Thoracic aorta (tissue), 2 donors: Measurements from ENCODE around the gene CFAP54. TPM values are rescaled to one million over a fixed set of nuclear protein-coding genes. Genes with fewer than 3 reads are reported as not detected.

ENCODE experiments used
- ATAC-seq: fragments of 150-250 bp; one replicate; pipeline ENCODE4 v1.8.0; 2017; ENCODE audit warnings: low read depth; ENCODE audit not compliant: insufficient number of reproducible peaks, low FRiP score
- DNase-seq: peaks from one replicate; pipeline ENCODE4 v3.0.0-alpha.2; 2020; ENCODE audit warnings: low spot score
- H3K27ac ChIP-seq, 2 donors: fragments of 200-600 bp; sonication (generic); 1 replicate in 1 of 2; 2 replicates in 1 of 2; pipeline ENCODE4 v1.5.1; 2016; ENCODE audit warnings: mild to moderate bottlenecking in 2 of 2, moderate library complexity in 2 of 2
- H3K27me3 ChIP-seq: fragments of 200-600 bp; sonication (generic); replicated peaks from 2 replicates; pipeline ENCODE4 v1.6.0; 2016; ENCODE audit warnings: mild to moderate bottlenecking; ENCODE audit not compliant: insufficient read depth
- H3K36me3 ChIP-seq: fragments of 200-600 bp; sonication (generic); one replicate; pipeline ENCODE4 v1.5.1; 2016
- H3K4me1 ChIP-seq, 2 donors: fragments of 200-600 bp; sonication (generic); 1 replicate in 1 of 2; 2 replicates in 1 of 2; pipeline versions ENCODE4 v1.5.1 to v1.6.0; 2016; ENCODE audit warnings: low read depth in 2 of 2, mild to moderate bottlenecking in 1 of 2; ENCODE audit not compliant: control insufficient read depth in 1 of 2
- H3K4me3 ChIP-seq: fragments of 200-600 bp; sonication (generic); 2 replicates; pipeline ENCODE4 v1.5.1; 2016; ENCODE audit warnings: mild to moderate bottlenecking
- H3K9me3 ChIP-seq: fragments of 200-600 bp; sonication (generic); 2 replicates; pipeline ENCODE4 v1.5.1; 2016
- total RNA-seq, 2 donors: library from RNA; depleted of rRNA; stranded (reverse); fragments of >200 nt; gene quantifications; one replicate each; pipeline versions ENCODE4 v1.1.0 to v1.2.3, GENCODE V29; 2016
- TF ChIP-seq, protein P1 (sequence below): fragments of 200-600 bp; sonication (generic); IDR thresholded peaks from one replicate; pipeline ENCODE4 v1.5.1; 2019; ENCODE audit warnings: antibody characterized with exemption

CFAP54 gene
- total RNA-seq, 2 donors from 2014 or later = 1.1 to 4.2 TPM

DNA sequence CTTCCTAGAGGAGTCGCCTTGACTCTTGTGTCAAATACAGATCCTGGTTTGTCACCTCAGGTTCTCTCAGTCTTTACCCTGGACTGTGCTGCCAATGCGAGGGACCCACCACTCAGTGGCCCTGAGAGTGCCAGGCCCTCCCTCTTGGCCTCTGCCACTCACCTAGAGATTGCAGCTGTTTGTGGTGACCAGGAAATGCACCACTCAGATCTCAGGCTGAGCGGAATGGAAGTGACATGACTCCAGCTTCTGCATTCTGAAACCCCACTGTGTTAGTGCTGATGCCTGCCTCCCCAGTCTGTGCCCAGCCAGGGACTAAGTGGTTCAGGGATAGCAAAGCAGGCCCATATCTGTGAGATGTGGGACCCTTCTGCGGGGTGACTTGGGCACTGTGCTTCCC is 389.9 kb downstream of the CFAP54 start:
- no peaks in the 10 kb centered on the region for H3K36me3 ChIP-seq
- no peaks in the 10 kb centered on the region for H3K4me1 ChIP-seq
- no peak overlapping the region for H3K4me3 ChIP-seq
- H3K27me3 ChIP-seq = no peaks in the 10 kb centered on the region
- TF ChIP-seq, protein P1, sequence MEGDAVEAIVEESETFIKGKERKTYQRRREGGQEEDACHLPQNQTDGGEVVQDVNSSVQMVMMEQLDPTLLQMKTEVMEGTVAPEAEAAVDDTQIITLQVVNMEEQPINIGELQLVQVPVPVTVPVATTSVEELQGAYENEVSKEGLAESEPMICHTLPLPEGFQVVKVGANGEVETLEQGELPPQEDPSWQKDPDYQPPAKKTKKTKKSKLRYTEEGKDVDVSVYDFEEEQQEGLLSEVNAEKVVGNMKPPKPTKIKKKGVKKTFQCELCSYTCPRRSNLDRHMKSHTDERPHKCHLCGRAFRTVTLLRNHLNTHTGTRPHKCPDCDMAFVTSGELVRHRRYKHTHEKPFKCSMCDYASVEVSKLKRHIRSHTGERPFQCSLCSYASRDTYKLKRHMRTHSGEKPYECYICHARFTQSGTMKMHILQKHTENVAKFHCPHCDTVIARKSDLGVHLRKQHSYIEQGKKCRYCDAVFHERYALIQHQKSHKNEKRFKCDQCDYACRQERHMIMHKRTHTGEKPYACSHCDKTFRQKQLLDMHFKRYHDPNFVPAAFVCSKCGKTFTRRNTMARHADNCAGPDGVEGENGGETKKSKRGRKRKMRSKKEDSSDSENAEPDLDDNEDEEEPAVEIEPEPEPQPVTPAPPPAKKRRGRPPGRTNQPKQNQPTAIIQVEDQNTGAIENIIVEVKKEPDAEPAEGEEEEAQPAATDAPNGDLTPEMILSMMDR = no peak
- ATAC-seq (no peak), DNase-seq (no peak)
- no peaks in the 10 kb centered on the region for H3K9me3 ChIP-seq
- H3K27ac ChIP-seq = no peak overlapping the region

DNA sequence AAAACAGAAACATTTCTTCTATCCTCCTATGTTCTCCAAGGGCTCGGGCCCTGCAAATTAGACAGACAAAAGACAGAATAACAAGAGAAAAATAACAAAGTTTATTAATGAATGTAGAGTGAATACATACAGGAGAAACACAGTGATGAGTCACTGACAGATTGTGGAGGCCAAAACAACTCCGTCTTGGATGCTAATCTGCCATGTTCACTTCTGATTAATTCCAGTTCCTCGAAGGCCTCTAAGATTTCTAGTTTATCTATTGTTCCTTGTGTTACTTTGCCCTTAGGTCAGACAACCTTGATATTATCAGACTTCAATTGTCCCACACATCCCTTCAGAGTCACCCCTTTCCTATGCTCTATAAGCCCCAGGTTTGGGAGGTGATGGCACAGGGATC is 390.8 kb downstream of the CFAP54 start:
- ATAC-seq (no peak), DNase-seq (no peak)
- Histone ChIP-seq H3K27me3 (no peaks in the 10 kb centered on the region), H3K36me3 (no peaks in the 10 kb centered on the region), H3K9me3 (no peaks in the 10 kb centered on the region), H3K27ac (no peak overlapping the region), H3K4me3 (no peak overlapping the region), H3K4me1 (no peaks in the 10 kb centered on the region)
- TF ChIP-seq, protein P1 = no peak

DNA sequence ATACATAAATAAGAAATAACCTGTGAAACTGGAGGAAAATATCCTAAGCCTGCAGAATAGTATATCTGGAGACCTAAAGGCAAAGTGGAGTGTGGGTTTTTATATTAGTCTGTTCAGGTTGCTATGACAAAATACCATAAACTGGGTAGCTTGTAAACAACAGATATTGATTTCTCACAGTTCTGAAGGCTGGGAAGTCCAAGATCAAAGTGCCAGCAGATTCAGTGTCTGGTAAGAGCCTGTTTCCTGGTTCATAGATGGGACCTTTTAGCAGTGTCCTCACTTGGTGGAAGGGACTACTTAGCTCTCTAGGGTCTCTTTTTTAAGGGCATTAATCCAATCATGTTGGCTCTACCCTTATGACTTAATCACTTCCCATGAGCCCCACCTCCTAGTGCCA is 392.2 kb downstream of the CFAP54 start:
- no peak for ATAC-seq
- H3K4me1 ChIP-seq = no peaks in the 10 kb centered on the region
- H3K36me3 ChIP-seq = no peaks in the 10 kb centered on the region
- TF ChIP-seq, protein P1 = no peak
- no peak overlapping the region for H3K27ac ChIP-seq
- H3K27me3 ChIP-seq = no peaks in the 10 kb centered on the region
- H3K9me3 ChIP-seq = no peaks in the 10 kb centered on the region
- H3K4me3 ChIP-seq = no peak overlapping the region
- no peak for DNase-seq

DNA sequence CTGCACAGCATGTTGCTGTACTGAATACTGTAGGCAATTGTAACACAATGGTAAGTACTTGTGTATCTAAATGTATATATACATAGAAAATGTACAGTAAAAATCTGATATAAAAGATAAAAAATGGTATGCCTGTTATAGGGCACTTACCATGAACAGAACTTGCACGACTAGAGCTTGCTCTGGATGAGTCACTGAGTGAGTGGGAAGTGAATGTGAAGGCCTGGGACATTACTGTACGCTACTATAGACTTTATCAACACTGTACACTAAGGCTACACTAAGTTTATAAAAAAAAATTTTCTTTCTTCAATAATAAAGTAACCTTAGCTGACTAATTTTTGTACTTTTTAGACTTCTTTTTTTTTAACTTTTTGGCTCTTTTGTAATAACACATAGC is 393.5 kb downstream of the CFAP54 start:
- H3K27ac ChIP-seq = no peak overlapping the region
- no peak overlapping the region for H3K4me3 ChIP-seq
- DNase-seq (no peak), ATAC-seq (no peak)
- TF ChIP-seq, protein P1 = no peak
- H3K4me1 ChIP-seq = no peaks in the 10 kb centered on the region
- no peaks in the 10 kb centered on the region for H3K27me3 ChIP-seq
- H3K36me3 ChIP-seq = no peaks in the 10 kb centered on the region
- no peaks in the 10 kb centered on the region for H3K9me3 ChIP-seq

DNA sequence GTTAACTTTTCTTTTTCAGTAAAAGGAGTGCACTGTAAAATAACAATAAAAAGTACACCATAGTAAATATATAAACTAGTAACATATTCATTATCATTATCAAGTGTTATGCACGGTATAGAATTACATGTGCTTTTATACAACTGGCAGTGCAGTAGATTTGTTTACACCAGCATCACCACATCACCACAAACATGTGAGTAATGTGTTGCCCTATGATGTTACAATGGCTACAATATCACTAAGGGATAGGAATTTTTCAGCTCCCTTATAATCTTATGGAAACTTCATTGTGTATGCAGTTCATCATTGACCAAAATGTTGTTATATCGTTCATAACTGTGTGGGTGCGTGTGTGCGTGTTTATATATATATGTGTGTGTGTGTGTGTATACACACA is 394.2 kb downstream of the CFAP54 start:
- H3K9me3 ChIP-seq = no peaks in the 10 kb centered on the region
- no peaks in the 10 kb centered on the region for H3K36me3 ChIP-seq
- TF ChIP-seq, protein P1 = no peak
- H3K4me1 ChIP-seq = no peaks in the 10 kb centered on the region
- DNase-seq (no peak), ATAC-seq (no peak)
- no peak overlapping the region for H3K27ac ChIP-seq
- H3K27me3 ChIP-seq = no peaks in the 10 kb centered on the region
- no peak overlapping the region for H3K4me3 ChIP-seq
